ENCODE measurements around the gene KRT77. TPM values are rescaled to one million over a fixed set of nuclear protein-coding genes. Genes with fewer than 3 reads are reported as not detected.
"Not testable (repeated sequence)": the region's sequence is repeated elsewhere in the genome, so short reads cannot be mapped to it uniquely, and the experiment has no call there.

Gene KRT77
- polyA plus RNA-seq, 6 donors from 2014 or later: not detected

DNA sequence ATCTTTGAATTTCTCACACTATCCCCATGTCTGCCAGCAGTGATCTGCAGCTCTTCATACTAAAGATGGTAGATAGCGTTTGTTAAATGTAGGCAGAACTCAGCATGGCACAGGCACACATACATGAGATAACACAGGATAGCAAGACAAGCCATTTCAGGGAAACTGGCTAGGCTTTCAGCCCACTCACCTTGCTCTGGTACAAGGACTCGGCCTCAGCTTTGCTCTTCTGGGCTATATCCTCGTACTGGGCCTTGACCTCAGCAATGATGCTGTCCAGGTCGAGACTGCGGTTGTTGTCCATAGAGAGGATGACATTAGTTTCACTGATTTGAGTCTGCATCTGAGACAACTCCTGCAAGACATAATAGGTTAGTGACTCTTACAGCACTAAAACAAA lies 26.2 kb downstream of the KRT77 start:
- DNase-seq (no peak), ATAC-seq (ENCODE audit: low read depth in 2 of 2) (no peak)
- peaks cover 8 to 46% (median 27%) of the 10 kb centered on the region in 3 donors for H3K27me3 Mint-ChIP-seq
- no peaks in the 10 kb centered on the region for H3K4me1 Mint-ChIP-seq
- H3K4me3 Mint-ChIP-seq: no peak overlapping the region
- no peak overlapping the region for H3K27ac Mint-ChIP-seq
- no peaks in the 10 kb centered on the region for H3K36me3 Mint-ChIP-seq
- H3K9me3 Mint-ChIP-seq: peaks cover 0 to 1% (median 0%) of the 10 kb centered on the region in 7 donors

DNA sequence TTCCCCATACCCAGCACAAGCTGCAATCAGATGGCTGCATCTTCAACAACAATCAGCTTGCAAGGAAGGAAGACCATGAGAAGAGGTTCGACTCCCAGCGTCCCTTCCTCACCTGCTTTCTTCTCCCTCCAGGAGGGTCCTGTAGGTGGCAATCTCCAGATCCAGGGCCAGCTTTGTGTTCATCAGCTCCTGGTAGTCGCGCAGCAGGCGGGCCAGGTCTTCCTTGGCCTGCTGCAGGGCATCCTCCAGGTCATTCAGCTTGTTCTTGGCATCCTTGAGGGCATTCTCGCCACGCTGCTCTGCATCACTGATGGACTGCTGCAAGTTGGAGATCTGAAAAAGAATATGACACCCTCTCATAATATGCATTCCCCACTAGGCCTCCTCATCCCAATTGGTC lies 27.2 kb downstream of the KRT77 start:
- Mint-ChIP-seq H3K9me3 (peaks cover 0 to 1% (median 0%) of the 10 kb centered on the region in 7 donors), H3K36me3 (no peaks in the 10 kb centered on the region), H3K4me1 (no peaks in the 10 kb centered on the region), H3K4me3 (no peak overlapping the region), H3K27ac (no peak overlapping the region), H3K27me3 (peaks cover 6 to 42% (median 24%) of the 10 kb centered on the region in 3 donors)
- no peak for ATAC-seq (ENCODE audit: low read depth in 2 of 2)
- DNase-seq: no peak

DNA sequence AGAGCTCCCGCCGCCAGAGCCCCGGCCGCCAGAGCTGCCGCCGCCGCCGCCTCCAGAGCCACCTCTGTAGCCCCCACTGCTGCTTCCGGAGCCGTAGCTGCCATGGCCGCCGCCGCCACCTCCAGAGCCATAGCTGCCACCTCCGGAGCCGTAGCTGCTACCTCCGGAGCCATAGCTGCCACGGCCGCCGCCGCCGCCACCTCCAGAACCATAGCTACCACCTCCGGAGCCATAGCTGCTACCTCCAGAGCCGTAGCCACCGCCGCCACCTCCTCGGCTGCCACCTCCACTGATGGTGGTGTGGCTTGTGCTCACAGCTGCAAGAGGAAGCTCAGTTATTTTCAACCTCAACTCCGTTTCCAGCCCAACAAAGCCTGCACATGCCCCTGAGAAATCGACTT lies 28.0 kb downstream of the KRT77 start:
- no peaks in the 10 kb centered on the region for H3K4me1 Mint-ChIP-seq
- peaks cover 6 to 37% (median 15%) of the 10 kb centered on the region in 3 donors for H3K27me3 Mint-ChIP-seq
- H3K9me3 Mint-ChIP-seq: peaks cover 0 to 1% (median 0%) of the 10 kb centered on the region in 7 donors
- H3K27ac Mint-ChIP-seq: no peak overlapping the region
- H3K36me3 Mint-ChIP-seq: no peaks in the 10 kb centered on the region
- no peak for ATAC-seq (ENCODE audit: low read depth in 2 of 2)
- no peak for DNase-seq
- no peak overlapping the region for H3K4me3 Mint-ChIP-seq

DNA sequence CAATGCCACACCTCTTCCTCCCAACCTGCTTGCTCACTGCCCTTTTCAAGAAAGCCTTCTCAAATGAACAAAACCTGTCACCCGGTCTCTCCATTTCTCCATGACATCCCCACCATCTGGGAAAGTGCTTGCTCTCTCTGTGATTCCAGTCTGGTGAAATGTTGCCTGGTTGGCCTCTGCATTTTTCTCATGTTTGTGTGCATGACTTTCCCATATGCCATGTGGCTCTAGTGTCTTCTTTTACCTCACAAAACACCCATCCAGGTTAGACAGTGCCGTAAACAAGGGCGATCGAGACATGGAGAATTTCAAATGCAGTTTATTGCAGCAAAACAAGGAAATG lies 28.9 kb downstream of the KRT77 start:
- no peak for DNase-seq
- Mint-ChIP-seq H3K4me3 (no peak overlapping the region), H3K9me3 (peaks cover 0 to 1% (median 0%) of the 10 kb centered on the region in 7 donors), H3K27ac (no peak overlapping the region), H3K27me3 (peaks cover 6 to 31% (median 14%) of the 10 kb centered on the region in 3 donors), H3K36me3 (no peaks in the 10 kb centered on the region), H3K4me1 (no peaks in the 10 kb centered on the region)
- ATAC-seq (ENCODE audit: low read depth in 2 of 2): no peak

DNA sequence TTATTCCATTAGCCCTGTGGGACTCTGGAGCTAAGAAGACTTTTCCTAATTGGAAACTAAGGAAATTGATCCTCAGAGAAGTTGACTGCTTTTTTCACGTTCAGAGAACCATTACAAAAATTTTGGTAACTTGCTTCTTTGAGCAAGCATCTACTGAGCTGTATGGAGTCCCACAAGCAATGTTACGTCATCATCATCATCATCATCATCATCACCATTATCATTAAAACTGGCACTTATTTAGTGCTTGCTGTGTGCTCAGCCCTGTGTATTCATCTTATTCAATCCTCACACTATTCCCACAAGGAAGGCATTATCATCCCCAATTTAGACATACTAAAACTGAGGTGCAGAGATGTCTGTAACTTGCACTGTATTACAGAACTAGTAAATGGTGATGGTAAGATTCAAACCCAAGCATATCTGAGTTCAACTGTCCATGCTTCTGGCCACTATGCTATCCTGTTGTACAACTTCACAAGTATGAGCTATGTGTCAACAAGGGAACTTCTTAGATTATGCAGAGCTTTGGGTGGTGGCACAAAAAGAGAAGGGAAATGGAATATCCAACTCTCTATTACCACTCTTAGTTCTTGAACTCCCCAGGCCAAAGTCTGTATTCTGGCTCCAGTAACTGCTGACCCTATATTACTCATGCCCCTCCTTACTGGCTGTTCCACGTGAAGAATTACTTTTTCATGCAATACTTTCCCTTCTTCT lies 29.5 kb downstream of the KRT77 start:
- H3K9me3 Mint-ChIP-seq: peaks cover 0 to 1% (median 0%) of the 10 kb centered on the region in 7 donors
- H3K36me3 Mint-ChIP-seq: no peaks in the 10 kb centered on the region
- ATAC-seq (ENCODE audit: low read depth in 2 of 2) (no peak), DNase-seq (no peak)
- H3K4me1 Mint-ChIP-seq: no peaks in the 10 kb centered on the region
- H3K4me3 Mint-ChIP-seq: no peak overlapping the region
- peaks cover 6 to 31% (median 17%) of the 10 kb centered on the region in 3 donors for H3K27me3 Mint-ChIP-seq
- no peak overlapping the region for H3K27ac Mint-ChIP-seq

DNA sequence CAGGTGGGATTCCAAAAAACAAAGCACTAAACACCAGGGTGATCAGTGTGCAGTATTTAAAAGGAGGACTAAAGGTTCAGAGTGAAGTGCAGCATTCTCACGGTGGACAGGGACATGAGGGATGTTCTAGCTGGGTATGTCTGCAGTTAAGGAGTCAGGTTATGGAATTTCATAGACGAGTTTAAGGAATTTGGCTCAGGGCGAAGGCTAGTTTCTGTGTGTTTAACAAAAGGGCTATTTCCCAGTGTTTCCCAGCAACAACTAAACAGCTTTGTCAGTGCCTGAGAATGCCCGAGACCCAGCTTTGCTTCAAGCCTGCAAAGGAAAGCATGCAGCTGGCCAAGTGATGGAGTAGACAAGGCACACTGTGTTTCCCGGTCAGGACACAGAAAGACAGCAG lies 30.1 kb downstream of the KRT77 start:
- peaks cover 9 to 26% (median 19%) of the 10 kb centered on the region in 3 donors for H3K27me3 Mint-ChIP-seq
- no peak overlapping the region for H3K27ac Mint-ChIP-seq
- ATAC-seq (ENCODE audit: low read depth in 2 of 2): no peak
- no peaks in the 10 kb centered on the region for H3K4me1 Mint-ChIP-seq
- peaks cover 0 to 1% (median 0%) of the 10 kb centered on the region in 7 donors for H3K9me3 Mint-ChIP-seq
- no peaks in the 10 kb centered on the region for H3K36me3 Mint-ChIP-seq
- DNase-seq: no peak
- no peak overlapping the region for H3K4me3 Mint-ChIP-seq

DNA sequence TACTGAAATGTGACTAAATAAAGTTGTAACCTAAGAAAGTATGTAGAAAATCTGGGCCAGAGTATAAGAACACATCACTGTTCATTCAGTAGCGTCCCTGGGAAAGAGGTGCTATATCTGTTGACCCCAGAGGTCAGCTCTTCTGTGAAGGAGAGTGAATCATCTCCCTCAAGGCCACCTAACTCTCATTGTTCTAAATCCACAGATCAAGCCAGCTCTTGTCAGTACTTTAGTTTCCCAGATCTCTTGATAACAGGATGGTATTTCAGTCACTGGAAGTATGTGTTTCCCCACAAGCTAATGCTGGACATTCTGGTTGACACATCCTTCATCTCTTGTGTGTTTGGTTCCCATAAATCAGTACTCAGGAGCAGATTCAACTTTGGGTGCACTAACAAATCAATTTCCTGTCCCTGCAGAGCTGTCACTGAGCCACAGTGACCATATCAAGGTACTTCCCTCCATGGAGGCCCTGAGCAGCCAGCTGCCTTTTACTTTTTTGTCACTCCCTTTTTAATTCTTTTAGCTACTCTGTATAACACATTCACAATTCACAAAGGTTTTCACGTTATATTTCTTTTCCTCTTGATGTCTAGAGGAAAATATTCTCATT lies 30.9 kb downstream of the KRT77 start:
- peaks cover 0 to 1% (median 0%) of the 10 kb centered on the region in 7 donors for H3K9me3 Mint-ChIP-seq
- DNase-seq (no peak), ATAC-seq (ENCODE audit: low read depth in 2 of 2) (no peak)
- H3K27ac Mint-ChIP-seq: no peak overlapping the region
- H3K4me3 Mint-ChIP-seq: no peak overlapping the region
- no peaks in the 10 kb centered on the region for H3K36me3 Mint-ChIP-seq
- peaks cover 9 to 25% (median 20%) of the 10 kb centered on the region in 3 donors for H3K27me3 Mint-ChIP-seq
- H3K4me1 Mint-ChIP-seq: no peaks in the 10 kb centered on the region

DNA sequence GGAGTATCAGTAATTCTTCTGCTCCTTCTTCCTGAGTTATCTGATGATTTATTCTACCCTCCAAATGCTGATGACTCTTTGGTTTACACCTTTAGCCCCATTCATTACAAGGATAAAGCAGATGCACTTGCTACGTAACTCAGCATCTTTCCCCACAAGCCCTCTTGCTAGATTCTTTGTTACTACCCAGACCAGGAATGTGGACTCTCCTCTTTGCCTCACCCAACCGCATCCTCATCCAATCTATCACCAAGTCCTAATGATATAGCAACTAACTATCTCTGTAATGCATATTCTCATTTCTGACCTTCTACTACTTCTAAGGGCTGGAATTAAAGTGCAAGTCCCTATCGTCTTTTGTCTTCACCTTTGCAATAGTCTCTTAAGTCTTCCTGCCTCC lies 32.4 kb downstream of the KRT77 start:
- Mint-ChIP-seq H3K27ac (no peak overlapping the region), H3K36me3 (no peaks in the 10 kb centered on the region), H3K4me3 (no peak overlapping the region), H3K4me1 (no peaks in the 10 kb centered on the region), H3K27me3 (peaks cover 7 to 23% (median 19%) of the 10 kb centered on the region in 3 donors), H3K9me3 (no peaks in the 10 kb centered on the region)
- ATAC-seq (ENCODE audit: low read depth in 2 of 2): no peak
- no peak for DNase-seq

DNA sequence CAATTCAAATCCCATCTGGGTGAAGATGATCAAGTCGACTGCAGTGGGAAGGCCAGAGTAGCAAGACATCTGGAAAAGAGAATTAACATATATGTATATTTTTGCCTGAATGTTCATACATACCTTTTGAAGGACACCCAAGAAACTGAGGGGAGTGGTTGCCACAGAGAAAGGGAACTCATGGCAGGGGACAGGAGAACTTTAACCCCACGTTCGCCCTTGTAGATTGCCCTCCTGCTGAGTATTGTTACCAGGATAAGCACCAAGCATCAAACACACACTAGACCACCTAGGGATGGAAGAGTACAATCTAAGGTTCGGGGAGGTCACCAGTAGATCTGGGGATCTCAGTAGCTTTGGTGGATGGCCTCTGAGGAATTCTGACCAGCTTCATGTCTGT lies 32.8 kb downstream of the KRT77 start:
- peaks cover 7 to 22% (median 15%) of the 10 kb centered on the region in 3 donors for H3K27me3 Mint-ChIP-seq

DNA sequence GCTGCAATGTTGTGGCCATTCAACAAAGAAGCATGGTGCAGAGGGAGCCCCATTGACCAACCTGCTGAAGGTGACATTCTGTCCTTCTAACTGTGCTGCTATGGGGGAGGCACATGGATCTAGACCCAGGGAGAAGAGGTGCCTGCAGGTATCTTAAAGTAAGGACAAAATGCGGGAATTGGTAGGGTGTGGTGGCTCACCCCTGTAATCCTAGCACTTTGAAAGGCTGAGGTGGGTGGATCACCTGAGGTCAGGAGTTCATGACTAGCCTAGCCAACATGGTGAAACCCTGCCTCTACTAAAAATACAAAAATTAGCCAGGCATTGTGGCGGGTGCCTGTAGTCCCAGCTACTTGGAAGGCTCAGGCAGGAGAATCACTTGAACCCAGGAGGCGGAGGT lies 33.4 kb downstream of the KRT77 start:
- not testable (repeated sequence) for H3K36me3 Mint-ChIP-seq; H3K27ac Mint-ChIP-seq; H3K9me3 Mint-ChIP-seq; H3K4me3 Mint-ChIP-seq; DNase-seq; H3K4me1 Mint-ChIP-seq; ATAC-seq (ENCODE audit: low read depth in 2 of 2)
- H3K27me3 Mint-ChIP-seq: peaks cover 7 to 27% (median 18%) of the 10 kb centered on the region in 3 donors

More for the DNA sequence above, 32.8 kb downstream of the KRT77 start:
- no peak for ATAC-seq (ENCODE audit: low read depth in 2 of 2)
- Mint-ChIP-seq H3K36me3 (no peaks in the 10 kb centered on the region), H3K27ac (peak overlapping the region in 1 of 6 donors; percentile 39), H3K9me3 (no peaks in the 10 kb centered on the region), H3K4me1 (no peaks in the 10 kb centered on the region), H3K4me3 (no peak overlapping the region)
- DNase-seq: no peak

DNA sequence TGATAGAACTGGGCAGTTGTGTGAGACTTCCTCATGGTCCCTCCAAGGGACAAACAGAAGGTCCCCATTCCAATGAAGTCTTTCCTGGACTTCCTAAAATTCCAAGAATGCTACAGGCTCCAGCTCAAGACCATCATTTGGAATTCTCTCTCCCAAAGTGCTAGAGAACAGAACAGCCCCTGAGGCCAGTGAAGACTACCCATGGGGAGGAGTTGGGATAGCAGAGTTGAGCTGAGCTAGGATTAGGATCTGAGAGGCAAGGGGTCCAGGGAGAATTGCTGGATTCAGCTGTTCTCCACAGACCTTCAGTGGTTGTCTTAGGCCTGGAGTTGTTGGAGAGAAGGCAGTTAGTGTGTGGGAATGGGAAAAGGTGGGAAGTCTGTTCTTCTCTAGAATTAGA lies 33.9 kb downstream of the KRT77 start:
- no peak for ATAC-seq (ENCODE audit: low read depth in 2 of 2)
- Mint-ChIP-seq H3K4me1 (no peaks in the 10 kb centered on the region), H3K36me3 (no peaks in the 10 kb centered on the region), H3K9me3 (no peaks in the 10 kb centered on the region), H3K27me3 (peaks cover 7 to 27% (median 18%) of the 10 kb centered on the region in 3 donors), H3K27ac (no peak overlapping the region), H3K4me3 (no peak overlapping the region)
- DNase-seq: no peak

DNA sequence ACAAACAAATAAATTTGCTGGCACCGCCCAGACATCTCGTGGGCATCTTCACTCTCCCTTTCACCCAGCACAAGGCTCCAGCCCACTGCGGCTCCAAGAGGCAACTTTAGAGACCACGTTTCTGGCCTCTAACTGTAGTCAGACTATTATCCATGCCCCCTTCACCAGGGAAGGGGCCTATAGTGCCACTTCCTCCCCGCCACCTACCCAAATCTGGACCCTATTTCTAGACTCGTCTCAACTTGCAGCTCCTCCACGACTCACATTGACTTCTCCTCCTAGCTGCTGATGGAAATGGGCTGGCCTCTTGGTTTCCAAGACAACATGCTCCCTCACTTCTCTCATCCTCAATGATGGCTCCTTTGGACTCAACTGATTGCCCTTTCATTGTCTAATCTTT lies 35.4 kb downstream of the KRT77 start:
- ATAC-seq (ENCODE audit: low read depth in 2 of 2): no peak
- Mint-ChIP-seq H3K4me3 (no peak overlapping the region), H3K9me3 (no peaks in the 10 kb centered on the region), H3K27ac (peak overlapping the region in 1 of 6 donors; percentile 69), H3K36me3 (no peaks in the 10 kb centered on the region), H3K27me3 (peaks cover 13 to 37% (median 20%) of the 10 kb centered on the region in 3 donors), H3K4me1 (no peaks in the 10 kb centered on the region)
- DNase-seq: no peak

DNA sequence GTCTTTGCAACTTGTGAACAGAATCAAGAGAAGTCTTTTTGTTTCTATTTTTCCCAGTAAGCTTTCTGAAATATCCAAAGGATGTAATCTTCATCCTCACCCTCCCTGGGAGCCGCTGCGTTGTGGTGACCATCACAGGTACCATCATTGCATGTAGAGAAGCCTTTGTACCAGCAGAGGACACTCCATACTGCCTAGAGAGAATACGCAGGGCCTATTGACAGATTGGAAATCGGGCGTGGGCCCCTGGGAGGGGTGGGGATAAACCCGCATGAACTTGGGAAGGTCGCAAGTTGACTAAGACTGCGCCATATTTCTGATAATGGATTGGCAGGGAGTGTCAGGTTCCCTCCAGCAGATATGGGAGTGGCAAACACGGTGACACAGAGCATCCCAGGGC lies 35.8 kb downstream of the KRT77 start:
- DNase-seq: no peak
- ATAC-seq (ENCODE audit: low read depth in 2 of 2): no peak

DNA sequence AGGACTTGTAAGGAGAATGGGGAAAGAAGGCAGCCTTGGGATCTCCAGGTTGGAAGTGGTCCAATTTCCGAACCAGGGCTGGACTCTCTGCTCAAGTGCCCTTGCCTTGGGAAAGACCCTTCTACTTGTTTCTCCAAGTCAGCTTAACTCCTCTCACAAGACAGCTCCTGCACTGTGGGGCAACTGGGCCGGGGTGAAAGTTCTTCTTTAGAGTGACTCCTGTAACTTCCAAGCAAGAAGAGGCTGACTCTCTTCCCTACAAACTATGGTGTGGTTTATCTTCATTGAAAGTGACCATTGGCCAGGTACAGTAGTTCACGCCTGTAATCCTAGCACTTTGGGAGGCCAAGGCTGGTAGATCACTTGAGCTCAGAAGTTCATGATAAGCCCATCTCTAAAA lies 36.9 kb downstream of the KRT77 start:
- Mint-ChIP-seq H3K36me3 (no peaks in the 10 kb centered on the region), H3K4me1 (no peaks in the 10 kb centered on the region), H3K4me3 (no peak overlapping the region), H3K9me3 (no peaks in the 10 kb centered on the region), H3K27me3 (peaks cover 13 to 45% (median 29%) of the 10 kb centered on the region in 3 donors), H3K27ac (no peak overlapping the region)
- no peak for DNase-seq
- no peak for ATAC-seq (ENCODE audit: low read depth in 2 of 2)

More for the DNA sequence above, 35.8 kb downstream of the KRT77 start:
- no peaks in the 10 kb centered on the region for H3K36me3 Mint-ChIP-seq
- no peaks in the 10 kb centered on the region for H3K9me3 Mint-ChIP-seq
- no peaks in the 10 kb centered on the region for H3K4me1 Mint-ChIP-seq
- no peak overlapping the region for H3K27ac Mint-ChIP-seq
- H3K27me3 Mint-ChIP-seq: peaks cover 13 to 40% (median 24%) of the 10 kb centered on the region in 3 donors
- no peak overlapping the region for H3K4me3 Mint-ChIP-seq

Measured in naive B cell (primary cell).